Forelimb muscle (tissue), 1 donor: Measurements from ENCODE around the gene GAK. TPM values are rescaled to one million over a fixed set of nuclear protein-coding genes. Genes with fewer than 3 reads are reported as not detected.

Experiments
- DNase-seq: peaks from one replicate; pipeline ENCODE4 v3.0.0-alpha.2; 2013; ENCODE audit warnings: low read depth
- polyA plus RNA-seq: library from polyadenylated mRNA; unstranded; fragments of 120-200 nt; gene quantifications from one replicate; pipeline ENCODE4 v1.2.1, GENCODE V29; 2013; ENCODE audit not compliant: insufficient read length

Gene GAK
- polyA plus RNA-seq, 1 donor = 34.6 TPM

GRCh38 chr4:907691-908425 is 24.3 kb downstream of the GAK start:
- no peak for DNase-seq

DNA sequence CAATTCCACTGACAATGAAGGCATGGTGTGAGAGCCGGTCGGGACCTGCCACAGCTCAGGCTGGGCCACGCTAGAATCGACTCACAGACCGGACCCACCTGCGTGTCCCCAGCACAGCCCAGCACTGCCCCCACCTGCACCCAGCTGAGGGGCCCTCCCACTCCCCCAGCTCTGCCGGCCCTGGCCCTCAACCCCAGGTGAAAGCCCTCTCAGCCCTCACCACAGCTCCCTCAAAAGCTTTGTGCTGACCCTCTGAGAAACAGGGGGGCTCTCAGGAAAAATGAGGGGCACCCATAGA is 25.1 kb downstream of the GAK start:
- no peak for DNase-seq

DNA sequence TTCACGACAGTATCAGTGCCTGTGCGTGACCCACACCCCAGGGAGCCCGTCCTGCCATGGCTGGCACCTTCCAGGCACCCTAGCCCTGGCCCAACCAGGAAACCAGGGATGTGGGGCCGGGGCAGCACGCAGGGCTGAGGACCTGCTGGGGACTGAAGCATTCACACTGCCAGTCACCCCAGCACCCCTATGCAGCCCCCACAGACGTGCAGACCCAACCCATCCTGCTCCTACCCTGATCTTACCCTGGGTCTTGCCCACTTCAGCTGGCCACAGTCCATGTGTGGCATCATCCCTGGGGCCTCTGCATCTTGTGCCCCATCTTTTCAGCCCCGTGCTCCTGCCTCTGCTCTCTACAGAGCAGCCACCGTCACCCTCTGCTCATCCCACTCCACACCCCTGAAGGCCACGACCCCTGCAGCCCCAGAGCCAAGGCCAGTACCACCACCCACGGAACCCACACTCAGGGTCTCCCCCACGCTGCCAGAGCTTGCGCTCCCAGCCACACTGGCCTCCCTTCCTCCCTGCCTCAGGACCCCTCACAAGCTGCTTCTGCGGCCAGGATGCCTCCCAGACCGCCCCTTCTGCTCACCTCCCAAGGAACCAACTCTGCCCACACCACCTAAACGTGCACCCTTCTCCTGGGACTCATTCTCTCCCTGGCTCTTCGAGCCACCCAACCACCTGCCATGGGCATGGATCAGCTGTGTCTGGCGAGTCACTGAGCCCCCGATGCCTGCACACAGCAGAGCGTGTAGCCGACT is 25.6 kb downstream of the GAK start:
- no peak for DNase-seq

DNA sequence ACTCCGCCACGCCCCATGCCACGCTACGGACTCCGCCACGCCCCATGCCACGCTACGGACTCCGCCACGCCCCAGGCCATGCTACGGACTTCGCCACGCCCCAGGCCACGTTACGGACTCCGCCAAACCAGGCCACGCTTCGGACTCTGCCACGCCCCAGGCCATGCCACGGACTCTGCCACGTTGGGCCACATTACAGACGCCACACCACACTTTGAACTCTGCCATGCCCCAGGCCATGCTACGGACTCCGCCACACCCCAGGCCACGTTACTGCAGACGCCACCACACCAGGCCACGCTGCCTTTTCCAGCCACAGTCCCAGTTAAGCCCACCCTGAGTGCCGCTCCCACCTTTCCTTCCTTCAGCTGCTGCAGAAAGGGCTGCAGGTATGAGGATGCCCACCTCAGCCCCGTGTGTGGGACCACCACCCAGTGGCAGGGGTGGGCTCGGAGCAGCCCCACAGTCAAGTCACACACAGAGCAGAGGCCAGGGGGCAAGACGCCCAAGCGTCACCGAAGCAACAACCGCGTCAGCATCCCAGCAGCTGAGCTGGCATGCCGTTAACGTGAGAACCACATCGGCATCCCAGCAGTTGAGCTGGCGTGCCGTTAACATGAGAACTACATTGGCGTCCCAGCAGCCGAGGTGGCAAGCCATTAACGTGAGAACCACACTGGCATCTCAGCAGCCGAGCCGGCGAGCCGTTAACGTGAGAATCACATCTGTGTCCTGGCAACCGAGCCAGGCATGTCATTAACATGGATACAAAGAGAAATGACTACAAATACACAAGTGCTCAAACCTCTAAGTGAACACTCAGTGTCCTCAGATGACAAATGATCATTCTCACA is 26.4 kb downstream of the GAK start:
- no peak for DNase-seq

GRCh38 chr4:903066-904046 is 28.8 kb downstream of the GAK start:
- DNase-seq = no peak

GRCh38 chr4:901192-901910 is 30.8 kb downstream of the GAK start:
- no peak for DNase-seq

DNA sequence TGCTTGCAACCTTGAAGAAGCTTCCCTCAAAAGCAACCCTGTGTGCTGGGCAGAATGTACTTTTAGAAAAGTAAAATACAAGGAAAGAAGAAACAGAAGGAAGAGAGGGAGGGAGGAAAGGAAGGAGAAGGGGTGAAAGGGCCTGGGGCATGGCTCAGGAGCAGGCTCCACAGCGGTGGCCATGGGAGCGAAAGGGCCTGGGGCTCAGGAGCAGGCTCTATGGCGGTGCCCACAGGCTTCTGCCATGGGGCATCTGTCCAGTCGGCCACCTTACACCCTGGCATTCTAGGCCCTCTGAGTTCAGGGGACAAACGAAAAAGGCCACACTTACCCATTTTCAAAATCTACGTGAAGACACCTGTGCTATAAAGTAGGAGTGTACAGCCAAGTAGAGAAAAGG is 31.4 kb downstream of the GAK start:
- no peak for DNase-seq

DNA sequence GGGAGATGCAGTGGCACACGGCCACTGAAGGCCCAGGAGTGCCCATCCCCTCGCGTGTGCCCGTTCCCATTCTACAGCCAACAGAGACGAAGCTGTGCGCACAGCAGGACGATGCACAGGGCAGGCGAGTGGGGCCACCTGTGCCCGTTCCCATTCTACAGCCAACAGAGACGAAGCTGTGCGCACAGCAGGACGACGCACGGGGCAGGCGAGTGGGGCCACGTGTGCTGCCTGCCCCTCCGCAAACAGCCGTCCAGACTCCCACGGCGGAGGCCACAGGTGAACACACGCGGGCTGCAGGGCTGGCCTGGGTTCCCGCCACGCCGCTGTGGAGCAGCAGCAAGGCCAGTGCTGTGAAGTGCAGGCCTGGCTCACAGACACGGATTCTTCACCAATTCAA is 32.0 kb downstream of the GAK start:
- DNase-seq = no peak

DNA sequence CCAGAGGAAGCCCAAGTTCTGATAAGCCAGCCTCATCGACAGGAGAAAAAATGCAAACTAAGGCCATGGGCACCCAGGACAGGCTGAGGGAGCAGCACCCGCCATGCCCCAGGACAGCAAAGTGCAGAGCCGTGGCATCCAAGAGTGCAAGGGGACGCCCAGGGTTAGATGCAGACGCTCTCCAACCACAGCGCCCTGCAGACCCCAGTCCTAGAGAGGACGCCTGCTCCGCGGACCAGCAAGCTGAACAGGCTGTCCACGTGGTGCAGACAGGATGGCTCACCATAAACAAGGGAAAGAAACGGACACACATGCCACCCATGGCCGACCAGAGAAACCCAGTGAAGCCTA is 32.6 kb downstream of the GAK start:
- no peak for DNase-seq

DNA sequence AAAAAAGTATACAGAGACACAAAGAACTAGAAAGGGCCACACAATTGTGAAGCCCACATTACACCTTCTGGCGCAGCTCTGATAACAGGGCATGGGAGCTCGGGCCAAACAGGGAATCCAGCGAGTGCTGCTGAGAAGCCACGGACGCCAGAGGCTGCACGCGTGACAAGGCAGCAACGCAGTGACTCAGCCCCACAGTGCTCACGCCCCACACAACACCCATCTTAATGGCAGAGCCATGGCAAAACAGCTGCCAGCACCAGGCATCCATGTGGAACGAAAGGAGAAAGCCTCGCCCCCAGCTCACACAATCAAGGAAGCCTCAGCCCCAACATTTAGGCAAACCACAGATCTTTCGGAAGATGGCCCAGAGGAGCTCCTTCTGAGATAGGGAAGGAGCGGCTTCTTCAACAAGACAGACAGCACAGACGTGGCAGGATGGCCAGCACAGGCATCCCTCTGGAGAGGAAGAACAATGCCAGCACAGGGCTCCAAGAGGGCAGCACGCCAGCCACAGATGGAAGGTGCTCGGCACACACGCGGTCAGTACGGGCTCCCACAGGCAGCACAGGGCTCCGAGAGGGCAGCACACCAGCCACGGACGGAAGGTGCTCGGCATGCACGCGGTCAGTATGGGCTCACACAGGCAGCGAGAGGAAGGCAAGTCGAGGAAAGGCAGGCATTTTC is 33.1 kb downstream of the GAK start:
- no peak for DNase-seq

- DNase-seq = no peak
Observed at GRCh38 chr4:898123-898522, 34.0 kb downstream of the GAK start.

DNA sequence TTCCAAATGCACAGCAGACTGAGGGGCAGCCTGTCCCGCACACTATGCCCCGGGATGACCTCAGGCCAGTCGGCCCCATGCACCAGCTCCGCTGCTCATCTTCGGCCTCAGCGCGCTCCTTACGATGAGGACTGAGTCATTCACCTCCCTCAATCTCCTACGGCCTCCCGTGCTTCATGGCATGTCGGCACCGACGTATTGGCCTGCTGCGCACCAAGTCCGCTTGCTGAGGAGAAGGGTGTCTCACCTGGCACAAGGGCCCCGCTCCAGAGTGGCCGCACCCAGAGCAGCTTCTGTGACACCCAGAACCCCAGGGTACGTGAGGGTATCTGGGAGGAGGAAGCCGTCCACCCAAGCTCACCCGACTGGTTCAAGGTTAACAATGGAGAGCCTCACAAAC is 35.5 kb downstream of the GAK start:
- no peak for DNase-seq

- DNase-seq = no peak
Observed at GRCh38 chr4:896216-896615, 35.9 kb downstream of the GAK start.

GRCh38 chr4:895596-895995 is 36.5 kb downstream of the GAK start:
- DNase-seq = no peak

DNA sequence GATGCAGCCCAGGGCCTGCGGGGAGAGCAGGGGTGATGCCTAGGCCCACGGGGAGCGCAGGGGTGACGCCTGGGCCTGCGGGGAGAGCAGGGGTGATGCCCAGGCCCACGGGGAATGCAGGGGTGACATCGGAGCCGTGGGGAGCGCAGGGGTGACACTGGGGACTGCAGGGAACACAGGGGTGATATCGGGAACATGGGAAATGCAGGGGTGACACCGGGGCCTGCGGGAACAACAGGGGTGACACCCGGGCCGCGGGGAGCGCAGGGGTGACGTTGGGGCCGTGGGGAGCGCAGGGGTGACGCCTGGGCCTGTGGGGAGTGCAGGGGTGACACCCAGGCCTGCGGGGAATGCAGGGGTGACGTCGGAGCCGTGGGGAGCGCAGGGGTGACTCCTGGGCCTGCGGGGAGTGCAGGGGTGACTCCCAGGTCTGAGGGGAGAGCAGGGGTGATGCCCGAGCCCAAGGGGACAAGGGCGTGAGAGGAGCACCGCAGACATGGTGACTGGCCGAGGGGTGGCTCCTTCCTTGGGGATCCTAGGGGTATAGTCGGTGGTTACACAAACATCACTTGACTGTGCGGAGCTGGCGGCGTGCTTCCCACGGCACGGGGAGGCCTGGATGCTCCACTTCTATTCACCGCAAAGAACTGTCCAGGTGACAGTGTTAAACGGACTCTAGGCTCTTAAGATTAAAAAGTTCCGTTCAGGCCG is 38.0 kb downstream of the GAK start:
- DNase-seq = no peak

DNA sequence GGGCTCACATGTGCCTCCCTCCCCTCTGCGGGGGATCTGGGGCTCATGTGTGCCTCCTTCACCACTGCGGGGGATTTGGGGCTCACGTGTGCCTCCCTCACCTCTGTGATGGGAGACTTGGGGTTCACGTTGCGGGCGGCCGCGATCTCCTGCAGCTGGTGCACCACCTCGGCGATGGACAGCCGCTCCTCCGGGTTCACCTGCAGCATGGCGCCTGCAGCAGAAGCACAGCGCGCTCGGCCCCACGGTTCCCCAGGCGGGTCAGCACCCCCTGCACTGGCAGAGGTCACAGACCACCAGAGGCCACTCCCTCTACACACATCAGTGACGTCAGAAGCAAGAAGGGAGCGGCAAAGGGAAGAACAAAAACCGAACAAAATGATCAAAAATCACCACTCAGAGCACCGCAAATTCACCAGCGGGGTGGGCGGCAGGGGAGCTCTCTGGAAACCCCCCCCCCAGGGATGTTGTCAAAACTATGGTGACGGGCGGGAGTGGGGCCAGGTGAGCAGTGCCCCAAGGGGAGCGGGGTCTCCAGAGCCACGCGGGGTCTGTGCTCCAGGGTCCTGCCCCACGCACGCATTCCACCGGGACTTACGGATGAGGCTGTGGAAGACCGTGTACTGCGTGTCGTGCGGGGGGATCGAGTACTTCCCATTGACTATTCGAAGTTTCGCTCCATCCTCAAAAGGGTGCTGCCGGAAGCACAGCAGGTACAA is 38.7 kb downstream of the GAK start:
- no peak for DNase-seq

DNA sequence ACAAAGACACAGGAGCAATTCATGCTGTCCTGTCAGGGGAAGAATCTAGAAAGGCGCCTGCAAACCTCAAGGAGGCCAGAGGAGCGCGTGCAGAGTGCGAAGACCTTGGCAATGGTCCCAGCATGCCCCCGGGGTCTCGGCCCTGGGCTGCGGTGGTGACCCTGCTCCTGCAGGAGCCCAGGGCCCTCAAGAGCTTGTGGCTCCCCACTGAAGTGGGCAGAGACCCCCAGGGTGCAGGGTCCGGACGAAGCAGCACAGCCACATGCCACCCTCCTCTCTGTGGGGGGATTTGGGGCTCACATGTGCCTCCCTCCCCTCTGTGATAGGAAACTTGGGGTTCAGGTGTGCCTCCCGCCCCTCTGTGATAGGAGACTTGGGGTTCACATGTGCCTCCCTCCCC is 39.3 kb downstream of the GAK start:
- DNase-seq = no peak

GRCh38 chr4:891747-892146 is 40.4 kb downstream of the GAK start:
- no peak for DNase-seq
